ENCODE data around the gene CTH.

DNA sequence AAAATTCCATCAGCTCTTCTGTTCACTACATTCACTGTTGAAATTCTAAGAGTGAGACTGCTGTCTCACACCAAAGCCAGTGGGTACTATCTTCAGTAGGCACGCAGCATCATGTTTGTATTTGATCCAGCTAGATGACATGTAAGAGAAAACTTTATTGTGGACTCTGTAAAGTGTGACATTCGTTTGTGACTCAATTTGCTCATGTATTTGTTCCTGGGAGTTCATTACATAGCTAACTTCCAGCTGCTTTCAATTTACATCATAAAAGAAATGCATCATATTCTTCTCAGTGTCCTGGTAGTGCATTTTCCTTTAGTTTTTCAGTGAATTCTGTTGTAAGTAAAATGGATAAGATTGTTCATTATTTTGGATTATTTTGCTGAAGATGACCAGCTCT is 31.4 kb downstream of the CTH start:
- TF ChIP-seq, protein P1, sequence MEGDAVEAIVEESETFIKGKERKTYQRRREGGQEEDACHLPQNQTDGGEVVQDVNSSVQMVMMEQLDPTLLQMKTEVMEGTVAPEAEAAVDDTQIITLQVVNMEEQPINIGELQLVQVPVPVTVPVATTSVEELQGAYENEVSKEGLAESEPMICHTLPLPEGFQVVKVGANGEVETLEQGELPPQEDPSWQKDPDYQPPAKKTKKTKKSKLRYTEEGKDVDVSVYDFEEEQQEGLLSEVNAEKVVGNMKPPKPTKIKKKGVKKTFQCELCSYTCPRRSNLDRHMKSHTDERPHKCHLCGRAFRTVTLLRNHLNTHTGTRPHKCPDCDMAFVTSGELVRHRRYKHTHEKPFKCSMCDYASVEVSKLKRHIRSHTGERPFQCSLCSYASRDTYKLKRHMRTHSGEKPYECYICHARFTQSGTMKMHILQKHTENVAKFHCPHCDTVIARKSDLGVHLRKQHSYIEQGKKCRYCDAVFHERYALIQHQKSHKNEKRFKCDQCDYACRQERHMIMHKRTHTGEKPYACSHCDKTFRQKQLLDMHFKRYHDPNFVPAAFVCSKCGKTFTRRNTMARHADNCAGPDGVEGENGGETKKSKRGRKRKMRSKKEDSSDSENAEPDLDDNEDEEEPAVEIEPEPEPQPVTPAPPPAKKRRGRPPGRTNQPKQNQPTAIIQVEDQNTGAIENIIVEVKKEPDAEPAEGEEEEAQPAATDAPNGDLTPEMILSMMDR (IDR thresholded peaks at IDR 0.05; ENCODE audit: low read depth, low read length, missing input control), result no peak
- TF ChIP-seq, protein P2, sequence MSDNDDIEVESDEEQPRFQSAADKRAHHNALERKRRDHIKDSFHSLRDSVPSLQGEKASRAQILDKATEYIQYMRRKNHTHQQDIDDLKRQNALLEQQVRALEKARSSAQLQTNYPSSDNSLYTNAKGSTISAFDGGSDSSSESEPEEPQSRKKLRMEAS (IDR thresholded peaks at IDR 0.05), result no peak
- TF ChIP-seq SP1 (IDR thresholded peaks at IDR 0.05) (no peak), YY1 (IDR thresholded peaks at IDR 0.05) (no peak)
- TF ChIP-seq, protein P3, sequence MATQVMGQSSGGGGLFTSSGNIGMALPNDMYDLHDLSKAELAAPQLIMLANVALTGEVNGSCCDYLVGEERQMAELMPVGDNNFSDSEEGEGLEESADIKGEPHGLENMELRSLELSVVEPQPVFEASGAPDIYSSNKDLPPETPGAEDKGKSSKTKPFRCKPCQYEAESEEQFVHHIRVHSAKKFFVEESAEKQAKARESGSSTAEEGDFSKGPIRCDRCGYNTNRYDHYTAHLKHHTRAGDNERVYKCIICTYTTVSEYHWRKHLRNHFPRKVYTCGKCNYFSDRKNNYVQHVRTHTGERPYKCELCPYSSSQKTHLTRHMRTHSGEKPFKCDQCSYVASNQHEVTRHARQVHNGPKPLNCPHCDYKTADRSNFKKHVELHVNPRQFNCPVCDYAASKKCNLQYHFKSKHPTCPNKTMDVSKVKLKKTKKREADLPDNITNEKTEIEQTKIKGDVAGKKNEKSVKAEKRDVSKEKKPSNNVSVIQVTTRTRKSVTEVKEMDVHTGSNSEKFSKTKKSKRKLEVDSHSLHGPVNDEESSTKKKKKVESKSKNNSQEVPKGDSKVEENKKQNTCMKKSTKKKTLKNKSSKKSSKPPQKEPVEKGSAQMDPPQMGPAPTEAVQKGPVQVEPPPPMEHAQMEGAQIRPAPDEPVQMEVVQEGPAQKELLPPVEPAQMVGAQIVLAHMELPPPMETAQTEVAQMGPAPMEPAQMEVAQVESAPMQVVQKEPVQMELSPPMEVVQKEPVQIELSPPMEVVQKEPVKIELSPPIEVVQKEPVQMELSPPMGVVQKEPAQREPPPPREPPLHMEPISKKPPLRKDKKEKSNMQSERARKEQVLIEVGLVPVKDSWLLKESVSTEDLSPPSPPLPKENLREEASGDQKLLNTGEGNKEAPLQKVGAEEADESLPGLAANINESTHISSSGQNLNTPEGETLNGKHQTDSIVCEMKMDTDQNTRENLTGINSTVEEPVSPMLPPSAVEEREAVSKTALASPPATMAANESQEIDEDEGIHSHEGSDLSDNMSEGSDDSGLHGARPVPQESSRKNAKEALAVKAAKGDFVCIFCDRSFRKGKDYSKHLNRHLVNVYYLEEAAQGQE (IDR thresholded peaks at IDR 0.05), result no peak

Data from liver (tissue), 3 donors.